OCI-LY7 (cell line): Measurements from ENCODE around the gene ARFGAP1. TPM values are rescaled to one million over a fixed set of nuclear protein-coding genes. Genes with fewer than 3 reads are reported as not detected.

ENCODE experiments used
- BruUV-seq: library from RNA; stranded (reverse); fragments of 400-500 nt; replicated peaks from 2 replicates; lab custom pipeline; 2021; lab: Mats Ljungman, UMichigan
- CTCF ChIA-PET: fragments of 300-600 bp; sonication (Branson Sonifier 250); formaldehyde crosslinking; loops from one replicate; lab custom pipeline; 2022; ENCODE audit warnings: antibody characterized with exemption; ENCODE audit not compliant: unreplicated experiment; lab: Charles Lee
- POLR2A ChIA-PET: fragments of 300-600 bp; sonication (Branson Sonifier 250); formaldehyde crosslinking; loops from one replicate; lab custom pipeline; 2022; ENCODE audit warnings: antibody characterized with exemption; lab: Charles Lee
- DNase-seq: peaks from one replicate; pipeline ENCODE4 v3.0.0-alpha.2; 2015; ENCODE audit warnings: low spot score
- H2AFZ ChIP-seq: fragments of 200-600 bp; sonication (generic), shearing (Covaris generic); 2 replicates; pipeline ENCODE4 v1.6.1; 2014; ENCODE audit warnings: mild to moderate bottlenecking, antibody characterized with exemption, low read length, moderate library complexity
- H3K27ac ChIP-seq: fragments of 200-600 bp; sonication (generic); 2 replicates; pipeline ENCODE4 v1.5.1; 2014; ENCODE audit warnings: mixed run types, low read depth, mild to moderate bottlenecking, moderate library complexity, low read length, inconsistent platforms; ENCODE audit not compliant: poor library complexity, severe bottlenecking
- H3K36me3 ChIP-seq: fragments of 200-600 bp; sonication (generic); 2 replicates; pipeline ENCODE4 v1.6.1; 2014; ENCODE audit warnings: mild to moderate bottlenecking, antibody characterized with exemption, low read length, moderate library complexity, mixed read lengths; ENCODE audit not compliant: insufficient read depth
- H3K4me1 ChIP-seq: fragments of 200-600 bp; sonication (generic); 2 replicates; pipeline ENCODE4 v1.5.1; 2014; ENCODE audit warnings: mild to moderate bottlenecking, low read length; ENCODE audit not compliant: insufficient read depth, poor library complexity, severe bottlenecking
- H3K4me2 ChIP-seq: fragments of 200-600 bp; sonication (generic); 2 replicates; pipeline ENCODE4 v1.6.1; 2014; ENCODE audit warnings: mild to moderate bottlenecking, low read length
- H3K4me3 ChIP-seq: fragments of 200-600 bp; sonication (generic); 2 replicates; pipeline ENCODE4 v1.5.1; 2014; ENCODE audit warnings: mild to moderate bottlenecking, low read depth, low read length; ENCODE audit not compliant: poor library complexity, severe bottlenecking
- H3K79me2 ChIP-seq: fragments of 200-600 bp; sonication (generic); 2 replicates; pipeline ENCODE4 v1.6.1; 2016; ENCODE audit warnings: low read depth, mild to moderate bottlenecking, low read length, moderate library complexity, mixed read lengths; ENCODE audit not compliant: insufficient read depth
- H3K9me2 ChIP-seq: fragments of 200-600 bp; sonication (generic); 2 replicates; pipeline ENCODE4 v1.6.1; 2016; ENCODE audit warnings: mild to moderate bottlenecking, low read length, mixed read lengths; ENCODE audit not compliant: insufficient read depth
- H3K9me3 ChIP-seq: fragments of 200-600 bp; sonication (generic); 2 replicates; pipeline ENCODE4 v1.6.1; 2014; ENCODE audit warnings: mild to moderate bottlenecking, mixed run types, low read length, mixed read lengths
- H4K20me1 ChIP-seq: fragments of 200-600 bp; sonication (generic); 2 replicates; pipeline ENCODE4 v1.6.1; 2014; ENCODE audit warnings: mild to moderate bottlenecking, antibody characterized with exemption, low read length, moderate library complexity, mixed read lengths; ENCODE audit not compliant: insufficient read depth
- EZH2phosphoT487 ChIP-seq: fragments of 200-600 bp; sonication (generic); IDR thresholded peaks from 2 replicates; pipeline ENCODE4 v1.6.1; 2018; ENCODE audit warnings: low read depth, borderline replicate concordance, mild to moderate bottlenecking, mixed run types, antibody characterized with exemption, low read length, moderate library complexity, mixed read lengths
- intact Hi-C: fragments of 100-400 bp; cut with micrococcal nuclease; formaldehyde crosslinking; loops from one replicate; pipeline ENCODE4 v1.10.0; 2022; ENCODE audit not compliant: unreplicated experiment
- total RNA-seq, 2 experiments: library from RNA; depleted of rRNA in 1 of 2; stranded (reverse); fragments of >200 nt in 1 of 2; shearing (Covaris generic) in 1 of 2; gene quantifications; 2 replicates each; pipeline ENCODE4 v1.2.3, GENCODE V29; 2014 to 2022
- TF ChIP-seq, protein P1 (sequence below): fragments of 200-600 bp; sonication (generic); conservative IDR thresholded peaks from 2 replicates; pipeline ENCODE4 v1.5.1; 2014; ENCODE audit warnings: mild to moderate bottlenecking, antibody characterized with exemption, low read length, moderate library complexity, mixed read lengths

The ARFGAP1 gene
- total RNA-seq, 2 experiments from 2014 or later: 57.9 to 105 TPM

DNA sequence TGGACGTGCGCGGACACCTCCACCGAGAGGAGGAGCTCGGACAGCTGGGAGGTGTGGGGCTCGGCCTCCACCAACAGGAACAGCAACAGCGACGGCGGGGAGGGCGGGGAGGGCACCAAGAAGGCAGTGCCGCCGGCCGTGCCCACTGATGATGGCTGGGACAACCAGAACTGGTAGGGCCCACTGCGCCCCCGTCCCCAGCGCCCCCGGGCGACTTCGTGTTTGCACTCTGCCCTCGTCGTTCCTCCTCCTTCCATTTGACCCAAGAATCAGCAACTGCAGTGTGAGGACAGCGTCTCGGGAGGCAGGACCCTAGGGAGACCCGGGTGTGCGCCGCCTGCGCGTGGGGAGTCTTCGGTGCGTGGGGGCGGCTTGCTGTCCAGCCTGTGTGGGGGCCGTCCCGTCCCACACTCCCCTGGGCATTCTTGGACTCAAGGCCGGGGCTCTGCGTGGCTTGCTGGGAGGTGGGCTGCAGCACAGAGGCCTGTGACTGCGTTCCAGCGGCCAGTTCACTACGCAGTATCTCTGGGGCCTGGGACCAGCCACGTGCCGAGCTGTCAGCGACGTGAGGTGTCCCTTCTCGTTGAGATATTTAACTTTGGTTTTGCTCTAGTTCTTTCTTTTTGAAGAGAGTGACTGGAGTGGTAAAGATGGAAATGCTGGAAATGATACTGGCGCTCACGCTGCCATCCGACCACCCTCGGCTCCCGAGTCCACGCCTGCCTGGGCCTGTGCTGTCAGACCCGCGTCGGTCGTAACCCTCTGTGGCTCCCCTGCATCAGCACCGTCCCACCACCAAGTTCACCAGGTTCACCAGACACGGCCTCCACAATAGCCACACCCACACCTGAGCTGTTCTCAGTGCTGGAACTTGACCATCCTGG is 15.3 kb downstream of the ARFGAP1 start:
- POLR2A ChIA-PET: no interaction called here
- Histone ChIP-seq H3K27ac (no peak overlapping the region), H2AFZ (no peak overlapping the region), H3K79me2 (no peaks in the 10 kb centered on the region), H3K4me1 (no peaks in the 10 kb centered on the region), H3K9me2 (no peaks in the 10 kb centered on the region), H4K20me1 (no peaks in the 10 kb centered on the region), H3K4me3 (no peak overlapping the region), H3K36me3 (peaks cover 10% of the 10 kb centered on the region; the same call in 1 of the 2 replicates), H3K9me3 (no peaks in the 10 kb centered on the region), H3K4me2 (no peak overlapping the region)
- CTCF ChIA-PET: no interaction called here
- intact Hi-C loops: no loop called here
- DNase-seq: no peak
- TF ChIP-seq, protein P1, sequence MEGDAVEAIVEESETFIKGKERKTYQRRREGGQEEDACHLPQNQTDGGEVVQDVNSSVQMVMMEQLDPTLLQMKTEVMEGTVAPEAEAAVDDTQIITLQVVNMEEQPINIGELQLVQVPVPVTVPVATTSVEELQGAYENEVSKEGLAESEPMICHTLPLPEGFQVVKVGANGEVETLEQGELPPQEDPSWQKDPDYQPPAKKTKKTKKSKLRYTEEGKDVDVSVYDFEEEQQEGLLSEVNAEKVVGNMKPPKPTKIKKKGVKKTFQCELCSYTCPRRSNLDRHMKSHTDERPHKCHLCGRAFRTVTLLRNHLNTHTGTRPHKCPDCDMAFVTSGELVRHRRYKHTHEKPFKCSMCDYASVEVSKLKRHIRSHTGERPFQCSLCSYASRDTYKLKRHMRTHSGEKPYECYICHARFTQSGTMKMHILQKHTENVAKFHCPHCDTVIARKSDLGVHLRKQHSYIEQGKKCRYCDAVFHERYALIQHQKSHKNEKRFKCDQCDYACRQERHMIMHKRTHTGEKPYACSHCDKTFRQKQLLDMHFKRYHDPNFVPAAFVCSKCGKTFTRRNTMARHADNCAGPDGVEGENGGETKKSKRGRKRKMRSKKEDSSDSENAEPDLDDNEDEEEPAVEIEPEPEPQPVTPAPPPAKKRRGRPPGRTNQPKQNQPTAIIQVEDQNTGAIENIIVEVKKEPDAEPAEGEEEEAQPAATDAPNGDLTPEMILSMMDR: no peak
- TF ChIP-seq EZH2phosphoT487: no peak
- no TSS peak for BruUV-seq

DNA sequence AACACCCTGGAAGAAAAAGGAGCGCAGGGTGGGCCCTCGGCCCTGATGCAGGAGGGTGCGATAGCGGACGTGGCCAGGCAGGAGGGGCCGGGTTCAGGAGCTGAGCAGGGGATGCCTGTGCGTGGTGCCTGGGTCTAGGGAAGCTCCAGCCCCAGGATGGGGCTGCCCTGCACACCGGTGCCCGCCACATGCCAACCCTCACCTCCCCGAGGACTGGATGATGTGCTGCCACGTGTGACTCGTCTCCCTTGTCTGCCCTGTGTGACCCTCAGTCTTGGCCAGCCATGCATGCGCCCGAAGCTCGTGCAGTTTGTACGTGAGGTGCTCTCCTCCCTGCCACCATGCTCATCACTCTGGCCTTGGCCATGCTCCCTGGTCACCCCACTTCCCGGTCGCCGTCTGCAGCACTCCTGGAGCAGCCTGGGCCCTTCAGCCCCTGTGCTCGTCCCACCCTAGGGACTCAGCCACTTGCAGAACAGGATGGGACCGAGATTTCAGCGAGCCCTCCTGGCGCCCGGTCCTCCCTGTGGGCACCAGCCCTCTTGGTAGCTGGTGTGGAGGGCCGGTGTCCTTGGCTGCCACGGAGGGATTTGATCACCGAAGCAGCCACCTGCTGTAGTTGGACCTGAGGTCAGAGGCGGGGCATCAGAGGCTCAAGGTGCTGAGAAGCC is 16.1 kb downstream of the ARFGAP1 start:
- no peak for TF ChIP-seq EZH2phosphoT487
- TF ChIP-seq, protein P1: no peak
- Histone ChIP-seq H2AFZ (no peak overlapping the region), H3K4me3 (no peak overlapping the region), H3K4me2 (no peak overlapping the region), H3K9me2 (no peaks in the 10 kb centered on the region), H3K27ac (no peak overlapping the region), H3K36me3 (peaks cover 8% of the 10 kb centered on the region; the same call in 1 of the 2 replicates), H3K9me3 (no peaks in the 10 kb centered on the region), H3K79me2 (no peaks in the 10 kb centered on the region), H4K20me1 (no peaks in the 10 kb centered on the region), H3K4me1 (no peaks in the 10 kb centered on the region)
- POLR2A ChIA-PET: no interaction called here
- no TSS peak for BruUV-seq
- intact Hi-C loops: no loop called here
- DNase-seq: no peak
- CTCF ChIA-PET: no interaction called here
